Lower lobe of right lung (tissue), 2 donors: ENCODE measurements around the gene KRT35. TPM values are rescaled to one million over a fixed set of nuclear protein-coding genes. Genes with fewer than 3 reads are reported as not detected.

Experiments
- ATAC-seq, 2 donors: fragments of 200-7000 bp; cut with Tn5 transposase; one replicate each; pipeline ENCODE4 v1.9.1; 2020 to 2022; ENCODE audit warnings: mild to moderate bottlenecking in 2 of 2, moderate library complexity in 2 of 2
- DNase-seq: peaks from one replicate; pipeline ENCODE4 v3.0.0-alpha.2; 2020
- H3K27ac ChIP-seq: fragments of 200-600 bp; one replicate; pipeline ENCODE4 v1.8.0; 2022
- H3K27me3 ChIP-seq: fragments of 200-600 bp; one replicate; pipeline ENCODE4 v1.8.0; 2022; ENCODE audit warnings: low read depth
- H3K36me3 ChIP-seq: fragments of 200-600 bp; one replicate; pipeline ENCODE4 v1.8.0; 2022; ENCODE audit warnings: mild to moderate bottlenecking
- H3K4me1 ChIP-seq: fragments of 200-600 bp; one replicate; pipeline ENCODE4 v1.8.0; 2022
- H3K4me3 ChIP-seq: fragments of 200-600 bp; one replicate; pipeline ENCODE4 v1.8.0; 2022; ENCODE audit warnings: mild to moderate bottlenecking
- H3K9me3 ChIP-seq: fragments of 200-600 bp; one replicate; pipeline ENCODE4 v1.8.0; 2022
- CTCF ChIP-seq: fragments of 200-600 bp; IDR thresholded peaks from one replicate; pipeline ENCODE4 v1.8.0; 2022; ENCODE audit warnings: antibody characterized with exemption, mild to moderate bottlenecking
- intact Hi-C: fragments of 100-400 bp; cut with DNase I; formaldehyde crosslinking; loops from one replicate; pipeline ENCODE4 v1.11.0; 2022
- total RNA-seq: library from RNA; stranded (reverse); fragmentation: NEBNext Ultra II Directional; extraction: Animal tissue kit (Norgen Biotek cat#: 25700); gene quantifications from one replicate; pipeline ENCODE4 v1.2.1, GENCODE V29; 2021
- donor health status: DM: no; HTN: yes; CAD: no; lungs with severe emphysema.

KRT35 gene
- total RNA-seq, 1 donor from 2014 or later = not detected

- Histone ChIP-seq H3K27me3 (no peaks in the 10 kb centered on the region), H3K27ac (no peak within 1 kb of the TSS), H3K4me1 (peaks cover 12% of the 10 kb centered on the region), H3K4me3 (no peak within 1 kb of the TSS), H3K9me3 (peaks cover 4% of the 10 kb centered on the region), H3K36me3 (no peaks in the 10 kb centered on the region)
- ATAC-seq (no peak), DNase-seq (no peak)
- intact Hi-C loops = no loop called here
- no peak for TF ChIP-seq CTCF
These were observed 14.0 kb downstream of the KRT35 start, which contains the start of gene KRT32 for GRCh38 chr17:41466988-41467387. KRT32 (minus strand) TSS chr17:41467386; CDS start chr17:41467325, 61 bp downstream.

GRCh38 chr17:41464682-41465081 is 16.3 kb downstream of the KRT35 start:
- intact Hi-C loops = no loop called here
- H3K27ac ChIP-seq = no peak overlapping the region
- H3K36me3 ChIP-seq = no peaks in the 10 kb centered on the region
- H3K9me3 ChIP-seq = peaks cover 4% of the 10 kb centered on the region
- ATAC-seq (peak; percentile 92 to 96), DNase-seq (peak; percentile 67)
- no peaks in the 10 kb centered on the region for H3K27me3 ChIP-seq
- no peak overlapping the region for H3K4me3 ChIP-seq
- TF ChIP-seq CTCF = no peak
- peaks cover 12% of the 10 kb centered on the region for H3K4me1 ChIP-seq

GRCh38 chr17:41464173-41464572 is 16.8 kb downstream of the KRT35 start:
- H3K4me3 ChIP-seq = no peak overlapping the region
- peaks cover 4% of the 10 kb centered on the region for H3K9me3 ChIP-seq
- no peak for DNase-seq
- peaks cover 12% of the 10 kb centered on the region for H3K4me1 ChIP-seq
- no peak for ATAC-seq
- intact Hi-C loops = no loop called here
- no peaks in the 10 kb centered on the region for H3K27me3 ChIP-seq
- H3K36me3 ChIP-seq = no peaks in the 10 kb centered on the region
- H3K27ac ChIP-seq = no peak overlapping the region
- TF ChIP-seq CTCF = no peak

- no peak overlapping the region for H3K4me3 ChIP-seq
- no peak overlapping the region for H3K27ac ChIP-seq
- DNase-seq (no peak), ATAC-seq (no peak)
- TF ChIP-seq CTCF = no peak
- no peaks in the 10 kb centered on the region for H3K27me3 ChIP-seq
- H3K36me3 ChIP-seq = no peaks in the 10 kb centered on the region
- peaks cover 4% of the 10 kb centered on the region for H3K9me3 ChIP-seq
- H3K4me1 ChIP-seq = peaks cover 12% of the 10 kb centered on the region
- intact Hi-C loops = no loop called here
These were observed 17.2 kb downstream of the KRT35 start for GRCh38 chr17:41463746-41464145.

- no peak for DNase-seq
- TF ChIP-seq CTCF = no peak
- Histone ChIP-seq H3K27me3 (no peaks in the 10 kb centered on the region), H3K9me3 (no peaks in the 10 kb centered on the region), H3K4me1 (peaks cover 12% of the 10 kb centered on the region), H3K36me3 (no peaks in the 10 kb centered on the region), H3K4me3 (no peak overlapping the region), H3K27ac (no peak overlapping the region)
- intact Hi-C loops = no loop called here
- no peak for ATAC-seq
These were observed 18.2 kb downstream of the KRT35 start for GRCh38 chr17:41462705-41463104.

GRCh38 chr17:41457676-41458075 is 23.3 kb downstream of the KRT35 start:
- DNase-seq (no peak), ATAC-seq (no peak)
- H3K36me3 ChIP-seq = no peaks in the 10 kb centered on the region
- H3K4me3 ChIP-seq = no peak overlapping the region
- intact Hi-C loops = no loop called here
- no peak overlapping the region for H3K27ac ChIP-seq
- H3K27me3 ChIP-seq = no peaks in the 10 kb centered on the region
- TF ChIP-seq CTCF = no peak
- no peaks in the 10 kb centered on the region for H3K9me3 ChIP-seq
- no peaks in the 10 kb centered on the region for H3K4me1 ChIP-seq
